Embryonic facial prominence (tissue), 1 donor: ENCODE results near the gene TSPAN4.

Experiments used
- DNase-seq: peaks from one replicate; pipeline ENCODE4 v3.0.0-alpha.2; 2016; ENCODE audit errors: extremely low spot score

The TSPAN4 gene

GRCh38 chr11:836274-836673, 6.4 kb upstream of the TSPAN4 start:
- no peak for DNase-seq

GRCh38 chr11:836700-837099, 6.0 kb upstream of the TSPAN4 start:
- no peak for DNase-seq

- DNase-seq, result no peak
Measured at GRCh38 chr11:837189-837989, 5.3 kb upstream of the TSPAN4 start.

- no peak for DNase-seq
Measured at GRCh38 chr11:837990-838307, 4.7 kb upstream of the TSPAN4 start.

- DNase-seq, result no peak
Measured at GRCh38 chr11:838441-839279, 4.0 kb upstream of the TSPAN4 start.

GRCh38 chr11:839280-839623, 3.4 kb upstream of the TSPAN4 start:
- DNase-seq, result no peak

GRCh38 chr11:839875-840617, 2.6 kb upstream of the TSPAN4 start:
- DNase-seq, result no peak

GRCh38 chr11:841981-842369, 677 bp upstream of the TSPAN4 start:
- no peak for DNase-seq

GRCh38 chr11:843086-843734, 558 bp downstream of the TSPAN4 start:
- DNase-seq, result no peak

GRCh38 chr11:843818-844692, 1.4 kb downstream of the TSPAN4 start:
- peak; percentile 64 for DNase-seq

- peak; percentile 64 for DNase-seq
Measured at GRCh38 chr11:844693-845644, 2.3 kb downstream of the TSPAN4 start.

- DNase-seq, result no peak
Measured at GRCh38 chr11:845872-846495, 3.3 kb downstream of the TSPAN4 start.

- no peak for DNase-seq
Measured at GRCh38 chr11:846496-847098, 3.9 kb downstream of the TSPAN4 start.

GRCh38 chr11:847876-848275, 5.2 kb downstream of the TSPAN4 start:
- no peak for DNase-seq

GRCh38 chr11:848380-848931, 5.8 kb downstream of the TSPAN4 start:
- no peak for DNase-seq

- DNase-seq, result no peak
Measured at GRCh38 chr11:849104-849824, 6.6 kb downstream of the TSPAN4 start.

GRCh38 chr11:849951-850774, 7.5 kb downstream of the TSPAN4 start:
- DNase-seq, result no peak
